ENCODE measurements around the gene SHE.

The SHE gene

GRCh38 chr1:154433161-154433764, 68.9 kb downstream of the SHE start:
- H3K4me3 ChIP-seq (ENCODE audit: low read depth, low read length): no peak overlapping the region
- DNase-seq (ENCODE audit: low read depth): no peak
- no peak for TF ChIP-seq CTCF (IDR thresholded peaks at IDR 0.05; ENCODE audit: insufficient read depth, low read depth, low read length, missing control alignments)

GRCh38 chr1:154431586-154432373, 70.4 kb downstream of the SHE start:
- no peak overlapping the region for H3K4me3 ChIP-seq (ENCODE audit: low read depth, low read length)
- DNase-seq (ENCODE audit: low read depth): no peak
- TF ChIP-seq CTCF (IDR thresholded peaks at IDR 0.05; ENCODE audit: insufficient read depth, low read depth, low read length, missing control alignments): no peak

- TF ChIP-seq CTCF (IDR thresholded peaks at IDR 0.05; ENCODE audit: insufficient read depth, low read depth, low read length, missing control alignments): no peak
- no peak overlapping the region for H3K4me3 ChIP-seq (ENCODE audit: low read depth, low read length)
- DNase-seq (ENCODE audit: low read depth): no peak
Observed at GRCh38 chr1:154430903-154431302, 71.3 kb downstream of the SHE start.

GRCh38 chr1:154429841-154430611, 72.2 kb downstream of the SHE start:
- no peak for TF ChIP-seq CTCF (IDR thresholded peaks at IDR 0.05; ENCODE audit: insufficient read depth, low read depth, low read length, missing control alignments)
- no peak for DNase-seq (ENCODE audit: low read depth)
- no peak overlapping the region for H3K4me3 ChIP-seq (ENCODE audit: low read depth, low read length)
